HG02870 (cell line): ENCODE measurements around the gene ANKLE2.
A peak's percentile ranks its signal among the peaks of the same experiment; 100 is the strongest.
"Not testable (repeated sequence)": the region's sequence is repeated elsewhere in the genome, so short reads cannot be mapped to it uniquely, and the experiment has no call there.

Experiments used
- ATAC-seq: cut with Tn5 transposase; IDR thresholded peaks from one replicate; pipeline ENCODE4 v1.9.1; 2021; ENCODE audit warnings: mild to moderate bottlenecking, moderate library complexity; ENCODE audit not compliant: unreplicated experiment

Gene ANKLE2

GRCh38 chr12:132761032-132761920 lies at the start of gene ANKLE2:
ANKLE2 (minus strand) TSS chr12:132761832; CDS start chr12:132761798, 34 bp downstream.
- peak; percentile 14 for ATAC-seq

GRCh38 chr12:132809391-132809790 lies 47.8 kb upstream of the ANKLE2 start:
- not testable (repeated sequence) for ATAC-seq

GRCh38 chr12:132807295-132808092 lies 45.9 kb upstream of the ANKLE2 start:
- ATAC-seq = no peak

GRCh38 chr12:132806857-132807256 lies 45.2 kb upstream of the ANKLE2 start:
- ATAC-seq = no peak

GRCh38 chr12:132804426-132804861 lies 42.8 kb upstream of the ANKLE2 start:
- ATAC-seq = no peak

- no peak for ATAC-seq
These were observed 42.3 kb upstream of the ANKLE2 start for GRCh38 chr12:132803888-132804287.

- ATAC-seq = no peak
These were observed 41.5 kb upstream of the ANKLE2 start for GRCh38 chr12:132803125-132803524.

GRCh38 chr12:132801741-132802140 lies 40.1 kb upstream of the ANKLE2 start:
- ATAC-seq = no peak

GRCh38 chr12:132798836-132799235 lies 37.2 kb upstream of the ANKLE2 start:
- no peak for ATAC-seq

- ATAC-seq = no peak
These were observed 36.4 kb upstream of the ANKLE2 start for GRCh38 chr12:132797820-132798570.

- no peak for ATAC-seq
These were observed 34.2 kb upstream of the ANKLE2 start for GRCh38 chr12:132795847-132796246.

GRCh38 chr12:132791940-132792339 lies 30.3 kb upstream of the ANKLE2 start:
- ATAC-seq = not testable (repeated sequence)

- ATAC-seq = no peak
These were observed 27.5 kb upstream of the ANKLE2 start for GRCh38 chr12:132789099-132789471.

GRCh38 chr12:132788375-132789098 lies 26.9 kb upstream of the ANKLE2 start:
- no peak for ATAC-seq

GRCh38 chr12:132787877-132788276 lies 26.2 kb upstream of the ANKLE2 start:
- ATAC-seq = no peak

GRCh38 chr12:132786192-132786591 lies 24.6 kb upstream of the ANKLE2 start:
- ATAC-seq = no peak

- ATAC-seq = no peak
These were observed 22.9 kb upstream of the ANKLE2 start for GRCh38 chr12:132784580-132784979.

- ATAC-seq = no peak
These were observed 22.4 kb upstream of the ANKLE2 start for GRCh38 chr12:132783917-132784531.

GRCh38 chr12:132781938-132782337 lies 20.3 kb upstream of the ANKLE2 start:
- no peak for ATAC-seq

- ATAC-seq = no peak
These were observed 18.2 kb upstream of the ANKLE2 start for GRCh38 chr12:132779781-132780353.
